ENCODE data around the gene ITGB2.

ITGB2 gene

GRCh38 chr21:44943686-44944550 lies 23.2 kb upstream of the ITGB2 start:
- DNase-seq (ENCODE audit: low spot score): no peak
- no peak for TF ChIP-seq CTCF (IDR thresholded peaks at IDR 0.05; ENCODE audit: extremely low read depth, missing control alignments)

DNA sequence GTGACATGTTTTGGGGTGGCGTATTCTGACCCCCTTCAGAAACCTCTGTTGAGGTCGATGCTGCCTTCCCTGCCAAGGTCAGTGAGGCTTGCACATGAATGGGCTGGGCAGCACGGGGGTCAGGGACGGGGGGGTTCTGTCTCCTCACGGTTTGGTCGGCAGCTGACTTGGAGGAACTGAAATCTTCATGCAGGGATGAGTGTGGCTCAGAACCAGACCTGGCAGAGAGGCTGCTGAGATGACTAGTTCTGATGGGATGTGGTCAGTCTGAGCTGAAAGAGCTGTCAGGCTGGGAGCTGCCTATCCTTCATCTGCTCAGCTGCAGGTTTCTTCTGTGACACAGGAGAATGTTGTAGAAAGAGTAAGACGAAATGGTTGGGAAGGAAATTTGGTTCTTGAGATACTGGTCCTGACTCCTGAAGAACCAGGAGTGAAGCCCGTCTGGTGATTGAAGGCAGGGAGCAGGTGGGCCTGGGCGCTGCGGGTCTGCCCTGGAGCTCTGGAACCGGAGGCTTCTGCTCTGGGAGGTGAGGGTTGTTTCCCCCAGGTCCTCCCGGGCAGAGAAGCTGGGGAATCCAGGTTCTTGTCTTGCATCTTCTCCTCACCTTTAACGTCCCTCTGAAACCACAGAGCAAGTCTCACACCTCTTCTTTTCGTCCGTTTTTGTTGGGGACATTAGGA lies 22.4 kb upstream of the ITGB2 start:
- DNase-seq (ENCODE audit: low spot score): no peak
- TF ChIP-seq CTCF (IDR thresholded peaks at IDR 0.05; ENCODE audit: extremely low read depth, missing control alignments): no peak

- no peak for TF ChIP-seq CTCF (IDR thresholded peaks at IDR 0.05; ENCODE audit: extremely low read depth, missing control alignments)
- DNase-seq (ENCODE audit: low spot score): no peak
Observed at GRCh38 chr21:44942566-44942965, 21.9 kb upstream of the ITGB2 start.

DNA sequence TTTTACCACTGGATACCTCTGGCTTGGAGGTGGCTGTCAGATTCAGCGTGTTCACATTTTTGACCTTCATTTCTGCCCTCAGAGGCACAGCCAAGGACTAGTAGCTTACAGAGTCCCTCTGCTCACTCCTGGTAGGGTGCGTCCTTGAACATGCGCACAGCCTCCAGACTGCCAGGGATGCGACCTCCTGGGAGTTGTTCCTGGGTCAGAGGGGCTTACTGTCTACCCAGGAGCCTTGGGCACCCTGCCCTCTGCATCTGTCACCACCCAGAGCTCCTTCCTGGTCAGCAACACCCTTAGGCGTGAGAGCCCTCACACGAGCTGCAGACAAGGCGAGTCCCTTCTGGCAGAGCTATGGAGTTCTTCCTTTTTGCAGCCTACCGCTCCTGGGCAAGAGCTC lies 20.9 kb upstream of the ITGB2 start:
- no peak for DNase-seq (ENCODE audit: low spot score)
- TF ChIP-seq CTCF (IDR thresholded peaks at IDR 0.05; ENCODE audit: extremely low read depth, missing control alignments): no peak

GRCh38 chr21:44940116-44940631 lies 19.5 kb upstream of the ITGB2 start:
- TF ChIP-seq CTCF (IDR thresholded peaks at IDR 0.05; ENCODE audit: extremely low read depth, missing control alignments): no peak
- no peak for DNase-seq (ENCODE audit: low spot score)

GRCh38 chr21:44939532-44940115 lies 18.9 kb upstream of the ITGB2 start, which contains the start of gene SLX9:
Gene SLX9 (plus strand): TSS chr21:44940029. CDS start chr21:44940058, 29 bp downstream.
- TF ChIP-seq CTCF (IDR thresholded peaks at IDR 0.05; ENCODE audit: extremely low read depth, missing control alignments): no peak
- peak; percentile 97 for DNase-seq (ENCODE audit: low spot score)

Measured in GM20000 (cell line).